Nephron (organoid): ENCODE results near the gene HACD1.

Experiments
- H3K27ac Mint-ChIP-seq, 3 experiments: 2 replicates each; pipeline ENCODE4 v1.8.0; 2020; ENCODE audit warnings: mixed read lengths in 3 of 3, mild to moderate bottlenecking in 2 of 3, moderate library complexity in 1 of 3
- H3K27me3 Mint-ChIP-seq: 2 replicates; pipeline ENCODE4 v1.8.0; 2021; ENCODE audit warnings: low read depth, mild to moderate bottlenecking, moderate library complexity, mixed read lengths
- H3K36me3 Mint-ChIP-seq: 2 replicates; pipeline ENCODE4 v1.8.0; 2020; ENCODE audit warnings: low read depth, mixed read lengths
- H3K4me1 Mint-ChIP-seq: 2 replicates; pipeline ENCODE4 v1.8.0; 2020; ENCODE audit warnings: mixed read lengths
- H3K4me3 Mint-ChIP-seq, 3 experiments: 2 replicates each; pipeline ENCODE4 v1.8.0; 2020; ENCODE audit warnings: mild to moderate bottlenecking in 3 of 3, mixed read lengths in 3 of 3, moderate library complexity in 2 of 3
- H3K9me3 Mint-ChIP-seq: 2 replicates; pipeline ENCODE4 v1.8.0; 2020; ENCODE audit warnings: mixed read lengths
- TF ChIP-seq, protein P1 (sequence below), 3 experiments: fragments of 200-600 bp; sonication (generic); IDR thresholded peaks; one replicate each; pipeline ENCODE4 v1.5.0; 2021; ENCODE audit warnings: antibody characterized with exemption in 3 of 3; ENCODE audit not compliant: unreplicated experiment in 3 of 3

HACD1 gene

DNA sequence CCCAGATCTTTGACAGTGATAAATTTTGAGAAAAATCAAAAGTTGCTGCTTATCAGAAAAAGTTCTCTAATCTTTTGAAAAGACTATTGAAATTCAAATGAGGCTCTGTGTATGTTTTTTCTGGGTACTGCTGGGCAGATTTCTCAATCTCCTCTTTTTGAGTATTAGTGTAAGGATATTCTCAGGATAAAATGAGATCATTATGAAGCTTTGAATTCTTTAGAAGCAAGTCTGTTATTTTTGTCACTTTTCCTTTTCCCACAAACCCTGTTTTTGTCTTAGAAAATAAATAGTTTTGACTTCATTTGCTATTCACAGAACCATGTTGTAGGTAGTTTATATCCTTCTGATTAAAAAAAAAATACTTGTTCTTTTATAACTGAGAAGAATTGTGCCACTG lies 34.7 kb upstream of the HACD1 start:
- H3K9me3 Mint-ChIP-seq: peaks cover 20% of the 10 kb centered on the region
- peaks cover 5% of the 10 kb centered on the region for H3K4me1 Mint-ChIP-seq
- peaks cover 72% of the 10 kb centered on the region for H3K36me3 Mint-ChIP-seq

GRCh38 chr10:17650416-17650815 lies 33.2 kb upstream of the HACD1 start:
- Mint-ChIP-seq H3K27me3 (no peaks in the 10 kb centered on the region), H3K27ac (no peak overlapping the region), H3K36me3 (peaks cover 60% of the 10 kb centered on the region), H3K4me1 (peaks cover 15% of the 10 kb centered on the region), H3K9me3 (peaks cover 14% of the 10 kb centered on the region), H3K4me3 (no peak overlapping the region)
- TF ChIP-seq, protein P1, sequence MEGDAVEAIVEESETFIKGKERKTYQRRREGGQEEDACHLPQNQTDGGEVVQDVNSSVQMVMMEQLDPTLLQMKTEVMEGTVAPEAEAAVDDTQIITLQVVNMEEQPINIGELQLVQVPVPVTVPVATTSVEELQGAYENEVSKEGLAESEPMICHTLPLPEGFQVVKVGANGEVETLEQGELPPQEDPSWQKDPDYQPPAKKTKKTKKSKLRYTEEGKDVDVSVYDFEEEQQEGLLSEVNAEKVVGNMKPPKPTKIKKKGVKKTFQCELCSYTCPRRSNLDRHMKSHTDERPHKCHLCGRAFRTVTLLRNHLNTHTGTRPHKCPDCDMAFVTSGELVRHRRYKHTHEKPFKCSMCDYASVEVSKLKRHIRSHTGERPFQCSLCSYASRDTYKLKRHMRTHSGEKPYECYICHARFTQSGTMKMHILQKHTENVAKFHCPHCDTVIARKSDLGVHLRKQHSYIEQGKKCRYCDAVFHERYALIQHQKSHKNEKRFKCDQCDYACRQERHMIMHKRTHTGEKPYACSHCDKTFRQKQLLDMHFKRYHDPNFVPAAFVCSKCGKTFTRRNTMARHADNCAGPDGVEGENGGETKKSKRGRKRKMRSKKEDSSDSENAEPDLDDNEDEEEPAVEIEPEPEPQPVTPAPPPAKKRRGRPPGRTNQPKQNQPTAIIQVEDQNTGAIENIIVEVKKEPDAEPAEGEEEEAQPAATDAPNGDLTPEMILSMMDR (IDR thresholded peaks at IDR 0.05; ENCODE audit: unreplicated experiment in 3 of 3): no peak

More for the DNA sequence above, 34.7 kb upstream of the HACD1 start:
- no peak overlapping the region for H3K27ac Mint-ChIP-seq
- H3K27me3 Mint-ChIP-seq: no peaks in the 10 kb centered on the region
- no peak overlapping the region for H3K4me3 Mint-ChIP-seq
- TF ChIP-seq, protein P1 (IDR thresholded peaks at IDR 0.05; ENCODE audit: unreplicated experiment in 3 of 3): no peak

DNA sequence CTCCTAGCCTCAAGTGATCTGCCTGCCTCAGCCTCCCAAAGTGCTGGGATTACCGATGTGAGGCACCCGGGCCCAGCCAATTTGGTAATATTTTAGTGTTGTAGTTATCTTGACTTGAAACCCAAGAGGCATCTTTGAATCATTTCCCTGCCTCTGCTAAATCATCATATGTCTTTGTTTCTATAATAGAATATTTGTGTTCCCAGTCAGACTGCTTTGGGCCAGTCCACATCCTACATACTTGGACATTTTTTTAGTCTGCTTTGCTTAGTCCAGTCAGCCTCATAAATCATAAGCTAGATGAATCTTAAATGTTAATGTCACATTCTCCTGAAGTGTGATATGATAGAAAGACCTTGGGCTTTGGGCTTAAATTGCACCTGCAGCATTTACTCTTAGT lies 32.7 kb upstream of the HACD1 start:
- H3K4me1 Mint-ChIP-seq: peaks cover 20% of the 10 kb centered on the region
- TF ChIP-seq, protein P1 (IDR thresholded peaks at IDR 0.05; ENCODE audit: unreplicated experiment in 3 of 3): no peak
- H3K27ac Mint-ChIP-seq: no peak overlapping the region
- no peaks in the 10 kb centered on the region for H3K27me3 Mint-ChIP-seq
- H3K9me3 Mint-ChIP-seq: peaks cover 11% of the 10 kb centered on the region
- no peak overlapping the region for H3K4me3 Mint-ChIP-seq
- peaks cover 54% of the 10 kb centered on the region for H3K36me3 Mint-ChIP-seq

GRCh38 chr10:17649052-17649451 lies 31.9 kb upstream of the HACD1 start:
- Mint-ChIP-seq H3K9me3 (peaks cover 8% of the 10 kb centered on the region), H3K27me3 (no peaks in the 10 kb centered on the region), H3K36me3 (peaks cover 50% of the 10 kb centered on the region), H3K27ac (no peak overlapping the region), H3K4me1 (peaks cover 27% of the 10 kb centered on the region), H3K4me3 (peak overlapping the region in 1 of 3 experiments; percentile 51)
- TF ChIP-seq, protein P1 (IDR thresholded peaks at IDR 0.05; ENCODE audit: unreplicated experiment in 3 of 3): no peak

DNA sequence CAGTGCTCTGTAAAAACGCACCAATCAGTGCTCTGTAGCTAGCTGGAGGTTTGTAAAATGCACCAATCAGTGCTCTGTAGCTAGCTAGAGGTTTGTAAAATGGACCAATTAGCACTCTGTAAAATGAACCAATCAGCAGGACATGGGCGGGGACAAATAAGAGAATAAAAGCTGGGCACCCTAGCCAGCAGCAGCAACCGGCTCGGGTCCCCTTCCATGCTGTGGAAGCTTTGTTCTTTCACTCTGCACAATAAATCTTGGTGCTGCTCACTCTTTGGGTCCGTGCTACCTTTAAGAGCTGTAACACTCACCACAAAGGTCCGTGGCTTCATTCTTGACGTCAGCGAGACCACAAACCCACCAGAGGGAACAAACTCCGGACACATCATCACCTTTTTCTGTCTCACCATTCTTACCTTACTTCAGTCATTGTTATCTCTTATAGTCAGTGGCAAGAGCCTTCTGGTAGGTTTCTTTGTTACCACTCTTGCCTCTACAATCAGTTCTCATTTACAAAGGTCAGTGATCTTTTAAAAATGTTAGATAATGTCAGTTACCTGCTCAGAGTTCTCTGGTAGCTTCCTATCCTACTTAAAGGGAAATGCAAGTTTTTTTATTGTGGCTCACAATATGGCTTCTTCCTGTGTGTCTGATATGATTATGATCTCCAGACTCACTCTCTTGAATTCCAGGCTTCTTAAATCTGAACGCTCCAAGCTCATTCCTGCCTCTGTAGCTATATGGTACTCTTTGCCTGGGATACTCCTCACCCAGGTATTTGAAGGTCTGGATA lies 31.3 kb upstream of the HACD1 start:
- peaks cover 27% of the 10 kb centered on the region for H3K4me1 Mint-ChIP-seq
- TF ChIP-seq, protein P1 (IDR thresholded peaks at IDR 0.05; ENCODE audit: unreplicated experiment in 3 of 3): no peak
- peaks cover 44% of the 10 kb centered on the region for H3K36me3 Mint-ChIP-seq
- H3K27me3 Mint-ChIP-seq: no peaks in the 10 kb centered on the region
- H3K27ac Mint-ChIP-seq: no peak overlapping the region
- H3K9me3 Mint-ChIP-seq: peaks cover 3% of the 10 kb centered on the region
- peak overlapping the region in 1 of 3 experiments; percentile 11 for H3K4me3 Mint-ChIP-seq

DNA sequence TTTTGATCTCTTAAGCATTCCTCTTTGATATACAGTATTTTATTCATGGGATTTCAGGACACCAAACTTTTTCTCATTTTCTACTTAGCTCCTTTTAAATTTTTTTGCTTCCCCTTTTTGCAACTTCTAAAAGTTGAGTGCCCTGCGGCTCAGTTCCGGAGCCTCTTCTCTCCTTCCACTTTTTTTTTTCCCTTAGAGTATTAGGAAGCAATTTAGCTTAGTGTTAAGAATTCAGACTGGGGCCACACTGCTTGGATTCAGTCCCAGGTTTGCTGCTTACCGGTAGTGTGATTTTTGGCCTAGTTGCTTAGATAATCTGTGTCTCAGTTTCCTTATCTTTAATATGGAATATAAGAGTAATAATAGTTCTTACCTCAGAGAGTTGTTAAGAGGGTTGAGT lies 30.2 kb upstream of the HACD1 start:
- Mint-ChIP-seq H3K9me3 (no peaks in the 10 kb centered on the region), H3K27me3 (no peaks in the 10 kb centered on the region), H3K36me3 (peaks cover 34% of the 10 kb centered on the region), H3K4me1 (peaks cover 27% of the 10 kb centered on the region), H3K4me3 (peak overlapping the region in 2 of 3 experiments; percentile 31 to 62), H3K27ac (no peak overlapping the region)
- TF ChIP-seq, protein P1 (IDR thresholded peaks at IDR 0.05; ENCODE audit: unreplicated experiment in 3 of 3): no peak
